NK-92 (cell line): Measurements from ENCODE around the gene RHOJ.
"Not testable (repeated sequence)": the region's sequence is repeated elsewhere in the genome, so short reads cannot be mapped to it uniquely, and the experiment has no call there.

Experiments
- DNase-seq: peaks from one replicate; lab custom pipeline; 2025; ENCODE audit not compliant: unreplicated experiment; lab: John Stamatoyannopoulos, UW

The RHOJ gene

DNA sequence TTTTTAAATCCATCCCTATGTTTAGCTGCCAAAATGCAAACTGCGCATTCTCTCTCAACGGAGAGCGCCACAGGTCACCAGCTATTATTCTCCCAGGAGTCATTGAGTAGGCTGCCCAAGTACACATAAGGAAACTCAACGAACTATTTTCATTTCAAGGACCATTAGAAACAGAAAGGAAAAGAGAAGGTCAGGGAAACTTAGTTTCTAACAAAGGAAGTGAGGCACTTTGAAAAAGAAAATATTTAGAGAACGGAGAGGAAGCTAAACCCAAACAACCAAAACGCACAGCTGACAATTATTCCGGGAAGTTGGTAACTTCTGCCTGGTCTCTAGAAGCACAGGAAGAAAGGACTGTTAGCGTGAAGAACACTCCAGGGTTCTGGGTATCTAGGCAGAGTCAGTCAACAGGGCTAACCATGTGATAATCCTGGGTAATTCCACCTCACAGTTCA is 91.0 kb downstream of the RHOJ start:
- DNase-seq = no peak

DNA sequence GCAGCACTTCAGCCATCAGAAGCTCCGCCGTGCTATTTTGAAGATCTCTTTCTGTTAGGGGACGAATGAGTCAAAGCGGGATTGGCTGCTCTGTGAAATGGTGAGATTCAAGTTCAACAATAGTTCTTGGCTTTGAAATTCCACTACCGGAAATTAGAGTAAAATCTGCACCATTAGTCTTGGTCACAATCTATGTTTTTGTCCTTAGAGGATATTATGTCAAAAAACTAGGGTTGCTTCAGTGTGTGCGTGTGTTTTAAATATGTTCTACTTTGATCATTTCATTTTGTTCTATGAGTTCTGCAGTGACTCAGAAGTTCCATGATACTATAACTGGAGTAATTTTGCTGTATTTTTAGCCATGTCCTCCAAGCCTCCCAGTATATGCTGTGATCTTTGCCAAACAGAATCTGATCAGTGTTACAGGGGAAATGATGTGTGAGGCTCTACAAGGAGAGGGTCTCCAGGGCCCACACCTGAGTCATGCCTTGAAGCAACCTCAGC is 91.9 kb downstream of the RHOJ start:
- no peak for DNase-seq

GRCh38 chr14:63297372-63298063 is 93.3 kb downstream of the RHOJ start:
- no peak for DNase-seq

DNA sequence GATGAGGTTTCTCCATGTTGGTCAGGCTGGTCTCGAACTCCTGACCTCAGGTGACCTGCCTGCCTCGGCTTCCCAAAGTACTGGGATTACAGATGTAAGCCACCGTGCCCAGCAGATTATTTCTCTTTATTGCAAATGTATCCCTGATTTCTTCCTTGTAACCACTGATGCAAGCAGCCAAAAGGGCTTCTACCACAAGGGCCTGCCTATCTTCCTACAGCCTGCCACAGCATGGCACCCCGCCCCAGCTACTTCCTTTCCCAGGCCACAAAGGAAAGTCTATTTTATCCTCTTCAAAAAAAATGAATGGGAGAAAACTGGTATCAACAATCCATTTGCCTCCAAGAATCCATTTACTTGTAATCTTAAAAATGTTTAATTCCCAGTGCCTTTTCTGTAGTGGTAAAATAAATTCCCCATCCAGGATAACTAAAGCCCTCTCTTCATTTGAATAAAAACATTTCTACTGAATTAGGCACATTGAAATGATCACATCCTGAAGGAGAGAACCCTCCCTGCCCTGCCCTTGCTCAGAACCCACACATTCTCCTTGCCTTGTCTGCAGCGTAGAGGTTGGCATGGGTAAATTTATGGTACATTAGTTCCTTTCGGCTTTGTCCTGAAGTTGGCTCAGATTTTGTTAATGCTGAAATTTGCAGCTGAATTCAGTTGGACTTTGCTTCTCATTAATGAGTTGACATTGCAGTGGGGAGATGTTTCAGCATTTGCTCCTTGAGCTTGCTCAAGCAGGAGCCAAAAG is 95.3 kb downstream of the RHOJ start:
- no peak for DNase-seq

- DNase-seq = no peak
Measured at GRCh38 chr14:63300854-63301253, 96.6 kb downstream of the RHOJ start.

- no peak for DNase-seq
Measured at GRCh38 chr14:63301891-63302534, 97.8 kb downstream of the RHOJ start.

DNA sequence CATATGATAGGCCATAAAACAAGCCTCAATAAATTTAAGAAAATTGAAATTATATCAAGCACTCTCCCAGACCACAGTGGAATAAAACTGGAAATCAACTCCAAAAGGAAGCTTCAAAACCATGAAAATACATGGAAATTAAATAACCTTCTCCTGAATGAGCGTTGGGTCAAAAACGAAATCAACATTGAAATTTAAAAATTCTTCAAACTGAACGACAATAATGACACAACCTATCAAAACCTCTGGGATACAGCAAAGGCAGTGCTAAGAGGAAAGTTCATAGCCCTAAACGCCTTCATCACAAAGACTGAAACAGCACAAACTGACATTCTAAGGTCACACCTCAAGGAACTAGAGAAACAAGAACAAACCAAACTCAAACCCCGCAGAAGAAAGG is 100.2 kb downstream of the RHOJ start:
- not testable (repeated sequence) for DNase-seq

DNA sequence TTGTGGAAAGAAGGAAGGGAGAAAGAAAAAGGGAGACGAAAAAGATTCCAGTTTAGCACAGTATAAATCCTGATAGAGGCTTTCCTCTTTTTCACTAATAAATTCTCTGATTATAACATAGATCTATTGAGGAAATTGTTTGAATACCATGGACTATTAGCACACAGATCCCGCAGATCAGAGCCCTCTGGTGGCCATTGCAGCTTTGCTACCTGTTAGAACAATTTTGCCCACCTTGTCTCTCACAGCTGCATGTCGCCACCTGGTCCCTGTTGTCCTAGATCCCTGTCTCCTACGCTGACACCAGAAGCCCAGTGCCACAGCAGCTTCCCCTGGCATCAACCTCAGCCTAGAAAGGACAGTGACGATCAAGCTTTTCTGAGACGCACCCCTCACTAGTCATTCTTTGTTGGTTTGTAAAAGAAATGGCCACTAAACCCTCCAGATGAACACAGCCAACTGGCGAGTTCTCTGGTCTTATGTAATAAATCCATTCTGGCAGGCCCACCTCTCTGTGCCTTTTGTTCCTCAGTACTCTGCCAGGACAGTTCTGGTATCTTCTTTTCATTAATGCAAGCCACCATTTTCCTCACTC is 104.6 kb downstream of the RHOJ start:
- no peak for DNase-seq

- DNase-seq = no peak
Measured at GRCh38 chr14:63318835-63319234, 114.6 kb downstream of the RHOJ start, which contains the start of gene GPHB5. Gene GPHB5, minus strand, starts transcription at chr14:63318935. Its CDS starts 1,086 bp downstream, at chr14:63317849.

DNA sequence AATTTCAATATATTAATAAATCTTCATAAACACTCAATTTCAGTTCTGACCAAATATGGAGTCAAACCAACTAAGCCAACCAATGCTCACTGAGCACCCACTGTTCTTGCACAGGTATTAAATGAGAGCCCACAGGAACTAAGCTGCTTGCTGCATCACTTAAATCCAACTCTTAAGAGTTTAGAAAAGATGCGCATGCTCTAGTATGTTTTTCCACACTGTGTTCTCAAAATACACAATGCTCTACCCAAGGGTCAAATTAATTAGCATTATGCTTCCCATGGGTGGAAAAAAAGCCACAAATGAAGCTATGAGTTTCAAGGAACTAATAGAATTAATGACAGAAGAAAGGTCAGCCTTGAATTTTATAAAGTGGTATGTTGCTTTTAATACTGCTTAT is 118.2 kb downstream of the RHOJ start:
- DNase-seq = no peak

DNA sequence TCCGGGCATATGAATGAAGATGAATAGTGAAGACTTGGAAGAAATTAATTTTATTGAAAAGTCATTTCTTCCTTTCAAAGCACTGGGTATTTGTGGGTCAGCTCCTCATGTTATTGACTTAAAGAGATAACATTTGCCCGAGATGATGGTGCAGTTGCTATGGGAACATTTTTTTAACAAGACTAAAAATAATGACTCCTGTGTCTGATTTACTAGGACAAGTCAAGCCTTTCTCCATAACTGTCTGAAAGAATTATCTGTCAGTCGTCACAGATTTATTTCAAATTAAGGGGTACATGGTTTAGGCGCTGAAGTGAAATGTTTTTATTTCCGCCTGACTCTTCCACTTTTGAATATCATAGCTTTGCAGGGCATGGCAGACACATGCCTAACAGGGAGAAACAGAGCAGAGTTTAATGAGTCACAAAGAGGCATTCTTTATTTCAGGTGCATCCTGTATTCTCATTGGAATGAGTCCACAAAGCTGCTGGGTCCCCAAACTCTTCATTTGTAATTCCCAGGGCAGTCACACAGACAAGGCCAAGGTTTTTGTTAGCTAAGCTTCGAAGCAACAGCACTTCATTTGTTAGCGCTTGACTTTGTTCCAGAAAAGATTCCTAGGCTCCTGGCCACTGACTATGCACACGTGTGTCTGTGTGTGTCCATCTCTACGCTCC is 118.8 kb downstream of the RHOJ start:
- no peak for DNase-seq

DNA sequence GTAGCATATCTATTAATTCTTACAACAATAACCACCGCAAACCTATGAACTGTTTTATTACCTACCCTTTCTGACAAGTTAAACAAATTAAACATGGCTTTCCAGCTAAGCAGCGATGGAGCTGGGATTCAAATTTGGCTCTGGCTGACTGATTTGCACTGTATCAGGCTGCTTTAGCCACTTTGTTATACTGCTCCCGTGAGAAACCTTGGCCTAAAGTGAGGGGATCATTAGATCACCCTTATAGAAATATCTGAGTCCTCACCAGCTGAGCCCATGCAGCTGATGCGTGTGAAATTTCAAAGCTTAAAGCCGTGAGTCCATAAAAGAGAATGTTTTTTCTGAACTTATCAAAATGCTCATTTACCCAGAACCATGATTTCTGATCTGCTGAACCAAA is 122.6 kb downstream of the RHOJ start:
- DNase-seq = no peak

- no peak for DNase-seq
Measured at GRCh38 chr14:63328787-63329737, 124.8 kb downstream of the RHOJ start.

DNA sequence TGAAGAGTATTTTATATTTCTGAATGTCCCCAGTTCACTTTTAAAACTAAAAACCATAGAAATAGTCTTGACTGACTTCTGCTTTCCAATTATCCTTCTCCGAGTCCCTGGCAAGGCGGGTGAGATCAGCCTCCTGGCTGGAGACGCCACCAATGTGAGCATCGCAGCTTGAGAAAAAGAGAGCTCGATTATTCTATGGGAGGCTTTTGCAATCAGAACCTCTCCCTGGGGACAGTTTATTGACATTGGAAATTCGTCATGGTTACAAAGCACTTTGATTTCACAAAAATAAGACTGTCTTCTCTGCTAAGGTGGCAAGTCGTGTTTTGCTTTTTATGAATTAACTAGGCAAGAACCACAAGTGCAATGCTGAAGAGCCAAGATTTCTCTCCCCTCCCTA is 138.1 kb downstream of the RHOJ start:
- DNase-seq = no peak
